ENCODE results near the gene HORMAD2.

HORMAD2 gene

DNA sequence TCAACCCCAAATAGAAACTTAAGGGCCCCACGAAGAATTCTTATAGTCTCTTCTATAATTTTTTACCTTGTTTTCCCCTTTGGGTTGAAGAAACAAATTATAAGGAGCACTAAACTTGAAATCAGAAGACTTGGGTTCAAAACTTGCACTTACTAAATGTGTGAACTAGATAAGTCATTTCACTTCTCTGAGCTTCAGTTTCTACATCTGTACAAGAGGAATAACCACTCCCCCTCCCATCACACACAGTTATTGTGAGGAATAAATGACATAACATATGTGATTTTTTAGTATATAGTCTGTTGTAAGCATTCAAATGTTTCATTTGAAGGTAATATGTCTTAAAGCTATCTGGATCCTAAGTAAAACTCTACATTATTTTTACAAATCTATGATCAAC is 87.5 kb downstream of the HORMAD2 start:
- TF ChIP-seq, protein P1, sequence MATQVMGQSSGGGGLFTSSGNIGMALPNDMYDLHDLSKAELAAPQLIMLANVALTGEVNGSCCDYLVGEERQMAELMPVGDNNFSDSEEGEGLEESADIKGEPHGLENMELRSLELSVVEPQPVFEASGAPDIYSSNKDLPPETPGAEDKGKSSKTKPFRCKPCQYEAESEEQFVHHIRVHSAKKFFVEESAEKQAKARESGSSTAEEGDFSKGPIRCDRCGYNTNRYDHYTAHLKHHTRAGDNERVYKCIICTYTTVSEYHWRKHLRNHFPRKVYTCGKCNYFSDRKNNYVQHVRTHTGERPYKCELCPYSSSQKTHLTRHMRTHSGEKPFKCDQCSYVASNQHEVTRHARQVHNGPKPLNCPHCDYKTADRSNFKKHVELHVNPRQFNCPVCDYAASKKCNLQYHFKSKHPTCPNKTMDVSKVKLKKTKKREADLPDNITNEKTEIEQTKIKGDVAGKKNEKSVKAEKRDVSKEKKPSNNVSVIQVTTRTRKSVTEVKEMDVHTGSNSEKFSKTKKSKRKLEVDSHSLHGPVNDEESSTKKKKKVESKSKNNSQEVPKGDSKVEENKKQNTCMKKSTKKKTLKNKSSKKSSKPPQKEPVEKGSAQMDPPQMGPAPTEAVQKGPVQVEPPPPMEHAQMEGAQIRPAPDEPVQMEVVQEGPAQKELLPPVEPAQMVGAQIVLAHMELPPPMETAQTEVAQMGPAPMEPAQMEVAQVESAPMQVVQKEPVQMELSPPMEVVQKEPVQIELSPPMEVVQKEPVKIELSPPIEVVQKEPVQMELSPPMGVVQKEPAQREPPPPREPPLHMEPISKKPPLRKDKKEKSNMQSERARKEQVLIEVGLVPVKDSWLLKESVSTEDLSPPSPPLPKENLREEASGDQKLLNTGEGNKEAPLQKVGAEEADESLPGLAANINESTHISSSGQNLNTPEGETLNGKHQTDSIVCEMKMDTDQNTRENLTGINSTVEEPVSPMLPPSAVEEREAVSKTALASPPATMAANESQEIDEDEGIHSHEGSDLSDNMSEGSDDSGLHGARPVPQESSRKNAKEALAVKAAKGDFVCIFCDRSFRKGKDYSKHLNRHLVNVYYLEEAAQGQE (IDR thresholded peaks at IDR 0.05; ENCODE audit: low read depth): no peak
- TF ChIP-seq, protein P2, sequence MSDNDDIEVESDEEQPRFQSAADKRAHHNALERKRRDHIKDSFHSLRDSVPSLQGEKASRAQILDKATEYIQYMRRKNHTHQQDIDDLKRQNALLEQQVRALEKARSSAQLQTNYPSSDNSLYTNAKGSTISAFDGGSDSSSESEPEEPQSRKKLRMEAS (IDR thresholded peaks at IDR 0.05): no peak
- TF ChIP-seq TCF12 (IDR thresholded peaks at IDR 0.05; ENCODE audit: low read depth) (no peak), TAF1 (IDR thresholded peaks at IDR 0.05; ENCODE audit: low read depth) (no peak), CREB1 (IDR thresholded peaks at IDR 0.05; ENCODE audit: low read depth) (no peak), EGR1 (IDR thresholded peaks at IDR 0.05) (no peak)
- TF ChIP-seq, protein P3, sequence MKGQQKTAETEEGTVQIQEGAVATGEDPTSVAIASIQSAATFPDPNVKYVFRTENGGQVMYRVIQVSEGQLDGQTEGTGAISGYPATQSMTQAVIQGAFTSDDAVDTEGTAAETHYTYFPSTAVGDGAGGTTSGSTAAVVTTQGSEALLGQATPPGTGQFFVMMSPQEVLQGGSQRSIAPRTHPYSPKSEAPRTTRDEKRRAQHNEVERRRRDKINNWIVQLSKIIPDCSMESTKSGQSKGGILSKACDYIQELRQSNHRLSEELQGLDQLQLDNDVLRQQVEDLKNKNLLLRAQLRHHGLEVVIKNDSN (IDR thresholded peaks at IDR 0.05): no peak

DNA sequence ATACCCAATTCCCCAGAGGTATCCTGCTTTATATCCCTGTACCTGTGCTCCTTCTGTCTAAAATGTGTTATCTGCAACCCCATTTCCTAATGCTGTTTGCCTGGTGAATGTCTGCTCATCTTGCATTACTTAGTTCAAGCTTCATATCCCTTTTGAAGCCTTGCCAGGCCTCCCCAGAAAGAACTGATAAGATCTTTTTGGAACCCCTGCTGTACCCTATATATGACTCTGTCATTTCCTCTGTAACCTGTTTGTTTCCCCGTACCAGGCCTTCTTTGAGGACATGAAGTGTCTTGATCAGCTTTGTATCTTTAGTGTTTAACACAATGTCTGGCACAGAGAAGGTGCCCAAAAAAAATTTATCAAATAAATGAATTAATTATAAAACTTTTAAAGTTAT is 88.7 kb downstream of the HORMAD2 start:
- TF ChIP-seq ZBTB7A (IDR thresholded peaks at IDR 0.05; ENCODE audit: low read depth) (no peak), YY1 (IDR thresholded peaks at IDR 0.05; ENCODE audit: low read depth) (no peak), CREB1 (IDR thresholded peaks at IDR 0.05; ENCODE audit: low read depth) (no peak), FOXM1 (IDR thresholded peaks at IDR 0.05; ENCODE audit: borderline replicate concordance, low read depth) (no peak), TAF1 (IDR thresholded peaks at IDR 0.05; ENCODE audit: low read depth) (no peak), NFIC (IDR thresholded peaks at IDR 0.05) (no peak), EP300 (IDR thresholded peaks at IDR 0.05; ENCODE audit: borderline replicate concordance) (no peak), TEAD4 (IDR thresholded peaks at IDR 0.05) (no peak), RAD21 (IDR thresholded peaks at IDR 0.05; ENCODE audit: low read depth) (no peak), CEBPB (IDR thresholded peaks at IDR 0.05) (no peak)
- TF ChIP-seq, protein P2 (IDR thresholded peaks at IDR 0.05): no peak
- TF ChIP-seq, protein P3 (IDR thresholded peaks at IDR 0.05): no peak

DNA sequence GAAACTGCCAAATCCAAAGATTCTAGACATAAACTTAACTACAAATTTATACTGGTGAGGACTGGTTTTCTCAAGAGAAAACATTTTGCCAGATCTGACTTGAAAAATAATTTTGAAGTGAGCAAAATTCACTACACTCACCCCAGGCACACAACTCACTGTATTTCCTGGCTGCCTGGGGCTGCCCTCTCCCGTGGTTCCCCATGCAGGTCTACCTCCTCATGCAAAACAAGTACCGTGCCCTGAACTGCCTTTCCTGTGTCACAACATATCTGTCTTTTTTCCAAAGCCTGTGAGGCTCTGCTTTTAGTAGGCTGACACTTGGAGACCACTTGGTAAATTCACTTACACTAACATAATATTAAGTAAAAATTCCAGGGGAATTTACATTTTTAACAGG is 89.9 kb downstream of the HORMAD2 start:
- TF ChIP-seq, protein P3 (IDR thresholded peaks at IDR 0.05): no peak
- TF ChIP-seq CEBPB (IDR thresholded peaks at IDR 0.05) (no peak), TCF12 (IDR thresholded peaks at IDR 0.05; ENCODE audit: low read depth) (no peak), RAD21 (IDR thresholded peaks at IDR 0.05; ENCODE audit: low read depth) (no peak), ZBTB7A (IDR thresholded peaks at IDR 0.05; ENCODE audit: low read depth) (no peak), EGR1 (IDR thresholded peaks at IDR 0.05) (no peak), YY1 (IDR thresholded peaks at IDR 0.05; ENCODE audit: low read depth) (no peak), EP300 (IDR thresholded peaks at IDR 0.05; ENCODE audit: borderline replicate concordance) (no peak), TEAD4 (IDR thresholded peaks at IDR 0.05) (no peak), NFIC (IDR thresholded peaks at IDR 0.05) (no peak), TAF1 (IDR thresholded peaks at IDR 0.05; ENCODE audit: low read depth) (no peak), FOXM1 (IDR thresholded peaks at IDR 0.05; ENCODE audit: borderline replicate concordance, low read depth) (no peak), CREB1 (IDR thresholded peaks at IDR 0.05; ENCODE audit: low read depth) (no peak)
- TF ChIP-seq, protein P1 (IDR thresholded peaks at IDR 0.05; ENCODE audit: low read depth): no peak
- TF ChIP-seq, protein P2 (IDR thresholded peaks at IDR 0.05): no peak

DNA sequence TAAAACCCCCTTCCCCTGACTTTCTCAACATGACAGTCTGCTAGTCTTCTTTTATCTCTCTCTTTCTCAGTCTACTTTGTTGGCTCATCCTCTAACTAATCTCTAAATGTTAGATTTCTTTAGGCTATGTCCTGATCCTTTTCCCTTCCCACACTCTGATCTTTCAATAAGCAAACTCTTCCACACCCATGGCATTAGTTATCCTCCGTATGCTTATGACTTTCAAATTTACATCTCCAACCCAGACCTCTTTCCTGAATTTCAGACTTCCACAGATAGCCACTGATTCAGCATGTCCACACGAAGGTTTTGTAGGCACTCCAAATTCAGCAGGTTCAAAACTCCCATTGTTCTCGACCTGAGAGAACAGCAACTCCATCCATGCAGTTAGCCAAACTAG is 90.7 kb downstream of the HORMAD2 start:
- TF ChIP-seq YY1 (IDR thresholded peaks at IDR 0.05; ENCODE audit: low read depth): no peak
- TF ChIP-seq EGR1 (IDR thresholded peaks at IDR 0.05): no peak
- TF ChIP-seq, protein P1 (IDR thresholded peaks at IDR 0.05; ENCODE audit: low read depth): no peak
- no peak for TF ChIP-seq ZBTB7A (IDR thresholded peaks at IDR 0.05; ENCODE audit: low read depth)
- no peak for TF ChIP-seq TAF1 (IDR thresholded peaks at IDR 0.05; ENCODE audit: low read depth)
- TF ChIP-seq, protein P3 (IDR thresholded peaks at IDR 0.05): no peak
- no peak for TF ChIP-seq RAD21 (IDR thresholded peaks at IDR 0.05; ENCODE audit: low read depth)
- TF ChIP-seq CEBPB (IDR thresholded peaks at IDR 0.05): no peak
- TF ChIP-seq FOXM1 (IDR thresholded peaks at IDR 0.05; ENCODE audit: borderline replicate concordance, low read depth): no peak
- no peak for TF ChIP-seq TCF12 (IDR thresholded peaks at IDR 0.05; ENCODE audit: low read depth)
- no peak for TF ChIP-seq CREB1 (IDR thresholded peaks at IDR 0.05; ENCODE audit: low read depth)
- TF ChIP-seq, protein P2 (IDR thresholded peaks at IDR 0.05): no peak
- TF ChIP-seq TEAD4 (IDR thresholded peaks at IDR 0.05): no peak
- TF ChIP-seq NFIC (IDR thresholded peaks at IDR 0.05): no peak
- TF ChIP-seq EP300 (IDR thresholded peaks at IDR 0.05; ENCODE audit: borderline replicate concordance): no peak
